ENCODE data around the gene GNLY. TPM values are rescaled to one million over a fixed set of nuclear protein-coding genes. Genes with fewer than 3 reads are reported as not detected.

The GNLY gene
- polyA plus RNA-seq, result not detected in 2 replicates

GRCh38 chr2:85694052-85695025, at the start of gene GNLY:
Gene GNLY, plus strand, starts transcription at chr2:85694358. Its CDS starts 61 bp downstream, at chr2:85694419.

GRCh38 chr2:85668009-85668856, 25.9 kb upstream of the GNLY start, which contains the start of gene SFTPB:
Gene SFTPB, minus strand, starts transcription at chr2:85668199. Its CDS starts 16 bp downstream, at chr2:85668183.

Other genes with a start within 250 kb of the GNLY start
- gene MAT2A, start 155.2 kb upstream of the GNLY start, polyA plus RNA-seq, result 56.5 and 69.3 TPM in 2 replicates
- gene GGCX, start 132.9 kb upstream of the GNLY start, polyA plus RNA-seq, result 14.1 and 36.9 TPM in 2 replicates
- 1.6 and 7.8 TPM in 2 replicates for gene VAMP8, start 116.8 kb upstream of the GNLY start, polyA plus RNA-seq
- gene VAMP5, start 109.9 kb upstream of the GNLY start, polyA plus RNA-seq, result 8.0 and 12.1 TPM in 2 replicates
- gene RNF181, start 98.6 kb upstream of the GNLY start, polyA plus RNA-seq, result 243 and 314 TPM in 2 replicates
- 0.46 TPM in 1 of 2 replicates, not detected in the other for gene TMEM150A, start 91.7 kb upstream of the GNLY start, polyA plus RNA-seq
- 2.0 and 3.1 TPM in 2 replicates for gene C2orf68, start 82.3 kb upstream of the GNLY start, polyA plus RNA-seq
- 23.5 and 28.5 TPM in 2 replicates for gene USP39, start 78.2 kb upstream of the GNLY start, polyA plus RNA-seq
- not detected in 2 replicates for gene SFTPB, start 26.2 kb upstream of the GNLY start, polyA plus RNA-seq
- not detected in 2 replicates for gene ATOH8, start 59.6 kb downstream of the GNLY start, polyA plus RNA-seq
- 43.7 and 59.5 TPM in 2 replicates for gene ST3GAL5, start 194.6 kb downstream of the GNLY start, polyA plus RNA-seq

All from Purkinje cell (primary cell).